Mesenchymal stem cell (in vitro differentiated cells and primary cell): ENCODE results near the gene CBLB.

Experiments
- DNase-seq: peaks from one replicate; pipeline ENCODE4 v3.0.0-alpha.2; 2013
- H2AFZ ChIP-seq: one replicate; pipeline ENCODE4 v1.6.1; 2013; ENCODE audit warnings: low read depth, mild to moderate bottlenecking, control low read depth, inconsistent platforms, low read length, moderate library complexity
- H2AK5ac ChIP-seq: 2 replicates; pipeline ENCODE4 v1.6.1; 2013; ENCODE audit warnings: low read length, moderate library complexity, mild to moderate bottlenecking, inconsistent platforms; ENCODE audit not compliant: severe bottlenecking
- H2BK120ac ChIP-seq: one replicate; pipeline ENCODE4 v1.6.1; 2013; ENCODE audit warnings: low read depth, mild to moderate bottlenecking, inconsistent platforms, low read length, moderate library complexity
- H2BK12ac ChIP-seq, 2 experiments: one replicate each; pipeline ENCODE4 v1.6.1; 2013; ENCODE audit warnings: inconsistent platforms in 2 of 2, low read length in 2 of 2, mild to moderate bottlenecking in 2 of 2, moderate library complexity in 2 of 2, control low read depth in 1 of 2
- H2BK15ac ChIP-seq: one replicate; pipeline ENCODE4 v1.6.1; 2013; ENCODE audit warnings: mild to moderate bottlenecking, low read depth, inconsistent platforms; ENCODE audit not compliant: poor library complexity, severe bottlenecking
- H2BK5ac ChIP-seq: 2 replicates; pipeline ENCODE4 v1.6.1; 2013; ENCODE audit warnings: low read depth, mild to moderate bottlenecking, low read length, control low read depth, inconsistent platforms; ENCODE audit not compliant: poor library complexity, severe bottlenecking
- H3K14ac ChIP-seq, 2 experiments: one replicate each; pipeline ENCODE4 v1.6.1; 2013; ENCODE audit warnings: inconsistent platforms in 2 of 2, low read length in 2 of 2, control low read depth in 1 of 2, mild to moderate bottlenecking in 1 of 2, moderate library complexity in 1 of 2
- H3K18ac ChIP-seq, 2 experiments: one replicate each; pipeline ENCODE4 v1.6.1; 2013; ENCODE audit warnings: inconsistent platforms in 2 of 2, low read length in 2 of 2, control low read depth in 1 of 2, low read depth in 1 of 2, mild to moderate bottlenecking in 1 of 2
- H3K23ac ChIP-seq, 2 experiments: one replicate each; pipeline ENCODE4 v1.6.1; 2013; ENCODE audit warnings: inconsistent platforms in 2 of 2, low read length in 2 of 2, mild to moderate bottlenecking in 2 of 2, moderate library complexity in 2 of 2, control low read depth in 1 of 2
- H3K27ac ChIP-seq: 2 replicates; pipeline ENCODE4 v1.5.1; 2013; ENCODE audit warnings: mild to moderate bottlenecking, moderate library complexity, low read length, control low read depth, inconsistent platforms; ENCODE audit not compliant: poor library complexity, severe bottlenecking
- H3K27me3 ChIP-seq, 2 experiments: 2 replicates each; pipeline versions ENCODE4 v1.6.1 to v1.7.0; 2013; ENCODE audit warnings: low read length in 2 of 2, mild to moderate bottlenecking in 2 of 2, moderate library complexity in 2 of 2, control low read depth in 1 of 2, inconsistent platforms in 1 of 2; ENCODE audit not compliant: control insufficient read depth in 1 of 2, insufficient read depth in 1 of 2
- H3K36me3 ChIP-seq, 2 experiments: 2 replicates each; pipeline versions ENCODE4 v1.6.1 to v1.7.0; 2013; ENCODE audit warnings: low read length in 2 of 2, control low read depth in 1 of 2, inconsistent platforms in 1 of 2, low read depth in 1 of 2, mild to moderate bottlenecking in 1 of 2; ENCODE audit not compliant: insufficient read depth in 2 of 2, control insufficient read depth in 1 of 2
- H3K4ac ChIP-seq, 2 experiments: one replicate each; pipeline ENCODE4 v1.6.1; 2013; ENCODE audit warnings: inconsistent platforms in 2 of 2, low read length in 2 of 2, mild to moderate bottlenecking in 2 of 2, moderate library complexity in 2 of 2, control low read depth in 1 of 2, low read depth in 1 of 2
- H3K4me1 ChIP-seq: 2 replicates; pipeline ENCODE4 v1.6.1; 2013; ENCODE audit warnings: low read depth, low read length, control low read depth; ENCODE audit not compliant: control insufficient read depth, insufficient read depth
- H3K4me2 ChIP-seq: 2 replicates; pipeline ENCODE4 v1.6.1; 2013; ENCODE audit warnings: low read length, mild to moderate bottlenecking, inconsistent platforms; ENCODE audit not compliant: poor library complexity, severe bottlenecking
- H3K4me3 ChIP-seq, 2 experiments: 2 replicates each; pipeline versions ENCODE4 v1.5.1 to v1.7.0; 2013; ENCODE audit warnings: low read length in 2 of 2, mild to moderate bottlenecking in 2 of 2, control low read depth in 1 of 2, low read depth in 1 of 2; ENCODE audit not compliant: insufficient read depth in 1 of 2
- H3K79me1 ChIP-seq: replicated peaks from 2 replicates; pipeline ENCODE4 v1.6.1; 2013; ENCODE audit warnings: mild to moderate bottlenecking, control low read depth, low read length, inconsistent platforms; ENCODE audit not compliant: poor library complexity, severe bottlenecking
- H3K9ac ChIP-seq: 2 replicates; pipeline ENCODE4 v1.7.0; 2013; ENCODE audit warnings: mild to moderate bottlenecking, low read length, moderate library complexity
- H3K9me3 ChIP-seq: 2 replicates; pipeline ENCODE4 v1.7.0; 2013; ENCODE audit warnings: mild to moderate bottlenecking, low read length; ENCODE audit not compliant: control insufficient read depth
- H4K8ac ChIP-seq: one replicate; pipeline ENCODE4 v1.6.1; 2013; ENCODE audit warnings: inconsistent platforms, mild to moderate bottlenecking, low read length, moderate library complexity
- H4K91ac ChIP-seq: one replicate; pipeline ENCODE4 v1.6.1; 2013; ENCODE audit warnings: mild to moderate bottlenecking, low read length, inconsistent platforms
- WGBS: methylation state at CpG from one replicate; pipeline ENCODE4 v1.1.7; 2013; ENCODE audit warnings: mixed read lengths; 5-methylcytosine and 5-hydroxymethylcytosine counted together

The CBLB gene

DNA sequence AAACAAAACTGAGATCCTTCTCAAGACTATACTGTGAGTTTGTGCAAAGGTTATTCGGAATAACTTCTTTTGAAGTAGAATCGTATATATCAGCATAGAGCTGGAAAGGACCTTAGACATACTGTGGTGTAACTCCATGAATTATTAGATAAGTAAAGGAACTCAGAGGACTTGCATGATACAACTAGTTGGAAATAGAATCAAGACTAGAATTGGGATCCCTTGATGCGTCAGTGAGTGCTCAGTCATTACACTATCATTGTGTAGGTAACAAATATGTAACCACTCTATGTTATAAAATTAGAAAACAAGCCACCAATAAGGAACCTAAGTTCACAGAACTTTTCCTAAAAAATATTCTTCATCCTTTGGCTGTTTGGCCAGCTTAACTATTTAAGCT, 61.1 kb downstream of the CBLB start:
- H4K8ac ChIP-seq: no peak overlapping the region
- H2AFZ ChIP-seq: no peak overlapping the region
- no peaks in the 10 kb centered on the region for H3K27me3 ChIP-seq
- no peak overlapping the region for H3K23ac ChIP-seq
- H2BK5ac ChIP-seq: no peak overlapping the region
- H3K9me3 ChIP-seq: no peaks in the 10 kb centered on the region
- no peak overlapping the region for H3K4me2 ChIP-seq
- H3K4me1 ChIP-seq: no peaks in the 10 kb centered on the region
- no peak overlapping the region for H2BK15ac ChIP-seq
- no peak overlapping the region for H3K14ac ChIP-seq
- H2AK5ac ChIP-seq: no peak overlapping the region
- H3K79me1 ChIP-seq: peaks cover 7% of the 10 kb centered on the region
- no peak overlapping the region for H3K9ac ChIP-seq
- H2BK120ac ChIP-seq: no peak overlapping the region
- H2BK12ac ChIP-seq: no peak overlapping the region
- H3K36me3 ChIP-seq: peaks cover 0 to 27% of the 10 kb centered on the region in 2 experiments
- no peak overlapping the region for H4K91ac ChIP-seq
- no peak overlapping the region for H3K27ac ChIP-seq
- H3K4me3 ChIP-seq: no peak overlapping the region
- H3K4ac ChIP-seq: no peak overlapping the region
- no peak for DNase-seq
- WGBS: 98% methylated on average over 2 of the region's 3 CpGs
- no peak overlapping the region for H3K18ac ChIP-seq

DNA sequence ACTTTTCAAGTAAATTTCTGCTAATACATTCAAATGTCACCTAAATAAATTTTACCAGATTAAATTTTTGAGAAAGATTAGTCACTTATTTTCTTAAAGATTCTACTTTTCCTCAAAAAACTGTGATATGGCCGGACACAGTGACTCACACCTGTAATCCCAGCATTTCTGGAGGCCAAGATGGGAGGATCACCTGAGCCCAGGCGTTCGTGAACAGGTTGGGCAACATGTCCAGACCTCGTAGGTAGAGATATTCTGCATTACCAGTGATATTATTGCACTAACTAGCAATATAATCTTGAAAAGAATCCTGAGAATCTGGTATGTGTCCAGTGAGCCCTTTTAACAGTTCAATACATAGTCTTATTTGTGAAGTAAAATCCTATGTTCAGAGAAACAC, 61.7 kb downstream of the CBLB start:
- 95% methylated on average over 1 of the region's 4 CpGs for WGBS

DNA sequence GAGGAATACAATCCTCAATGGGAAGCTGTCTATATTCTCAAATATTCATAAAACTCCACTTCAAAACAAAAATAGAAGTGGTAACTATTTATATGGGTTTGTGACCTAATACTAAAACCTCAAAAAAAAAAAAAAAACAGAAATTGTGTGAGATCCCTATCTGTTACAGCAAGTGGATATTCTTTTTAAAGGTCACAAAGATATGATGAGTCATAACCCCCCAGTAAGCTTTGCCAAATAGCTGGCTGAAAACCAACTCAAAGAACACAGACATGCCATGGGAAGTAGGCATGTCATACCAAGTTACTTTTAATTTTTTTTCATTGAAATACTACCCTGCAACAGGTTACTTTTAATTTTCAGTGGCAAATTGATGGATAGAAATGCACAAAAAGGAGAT, 62.5 kb downstream of the CBLB start:
- Histone ChIP-seq H3K4me3 (no peak overlapping the region), H3K23ac (no peak overlapping the region), H3K9ac (no peak overlapping the region), H2AFZ (no peak overlapping the region), H2BK5ac (no peak overlapping the region), H3K4ac (no peak overlapping the region), H3K79me1 (peaks cover 12% of the 10 kb centered on the region), H3K18ac (no peak overlapping the region), H4K91ac (no peak overlapping the region), H2BK12ac (no peak overlapping the region), H3K36me3 (peaks cover 0 to 30% of the 10 kb centered on the region in 2 experiments), H4K8ac (no peak overlapping the region), H2BK15ac (no peak overlapping the region), H2BK120ac (no peak overlapping the region), H3K4me2 (no peak overlapping the region), H3K27me3 (no peaks in the 10 kb centered on the region), H3K4me1 (no peaks in the 10 kb centered on the region), H2AK5ac (no peak overlapping the region), H3K9me3 (no peaks in the 10 kb centered on the region), H3K27ac (no peak overlapping the region), H3K14ac (no peak overlapping the region)
- no peak for DNase-seq

More for the DNA sequence above, 61.7 kb downstream of the CBLB start:
- H3K18ac ChIP-seq: no peak overlapping the region
- peaks cover 0 to 29% of the 10 kb centered on the region in 2 experiments for H3K36me3 ChIP-seq
- H3K4me1 ChIP-seq: no peaks in the 10 kb centered on the region
- H2BK5ac ChIP-seq: no peak overlapping the region
- H3K4me2 ChIP-seq: no peak overlapping the region
- no peak overlapping the region for H3K14ac ChIP-seq
- H3K27me3 ChIP-seq: no peaks in the 10 kb centered on the region
- no peak overlapping the region for H3K23ac ChIP-seq
- no peak overlapping the region for H2BK12ac ChIP-seq
- H4K8ac ChIP-seq: no peak overlapping the region
- H3K79me1 ChIP-seq: peaks cover 8% of the 10 kb centered on the region
- H3K4ac ChIP-seq: no peak overlapping the region
- H3K27ac ChIP-seq: no peak overlapping the region
- H2BK120ac ChIP-seq: no peak overlapping the region
- no peak overlapping the region for H4K91ac ChIP-seq
- H2AK5ac ChIP-seq: no peak overlapping the region
- H3K9ac ChIP-seq: no peak overlapping the region
- no peak overlapping the region for H2AFZ ChIP-seq
- H3K9me3 ChIP-seq: no peaks in the 10 kb centered on the region
- no peak overlapping the region for H2BK15ac ChIP-seq
- H3K4me3 ChIP-seq: no peak overlapping the region
- no peak for DNase-seq

DNA sequence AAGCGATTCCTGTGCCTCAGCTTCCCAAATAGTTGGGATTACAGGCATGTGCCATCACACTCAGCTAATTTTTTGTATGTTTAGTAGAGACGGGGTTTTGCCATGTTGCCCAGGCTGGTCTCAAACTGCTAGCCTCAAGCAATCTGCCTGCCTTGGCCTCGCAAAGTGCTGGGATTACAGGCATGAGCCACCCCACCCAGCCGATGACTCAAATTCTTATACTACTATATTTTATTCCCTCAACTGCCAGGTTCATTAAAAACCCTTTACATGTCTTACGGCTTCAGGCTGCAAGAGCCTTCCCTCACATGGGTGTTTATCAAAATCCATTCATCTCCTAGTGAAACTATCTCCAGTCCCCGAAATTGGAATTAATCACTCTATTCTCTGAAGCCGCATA, 63.4 kb downstream of the CBLB start:
- Histone ChIP-seq H4K91ac (no peak overlapping the region), H3K4ac (no peak overlapping the region), H2AFZ (no peak overlapping the region), H3K4me2 (no peak overlapping the region), H3K9ac (no peak overlapping the region), H3K36me3 (peaks cover 0 to 34% of the 10 kb centered on the region in 2 experiments), H3K79me1 (peaks cover 12% of the 10 kb centered on the region), H3K27ac (no peak overlapping the region), H3K27me3 (no peaks in the 10 kb centered on the region), H2BK15ac (no peak overlapping the region), H2BK120ac (no peak overlapping the region), H2BK5ac (no peak overlapping the region), H2BK12ac (no peak overlapping the region), H4K8ac (no peak overlapping the region), H2AK5ac (no peak overlapping the region), H3K9me3 (no peaks in the 10 kb centered on the region), H3K4me1 (no peaks in the 10 kb centered on the region), H3K4me3 (no peak overlapping the region), H3K23ac (no peak overlapping the region), H3K14ac (no peak overlapping the region), H3K18ac (no peak overlapping the region)
- no peak for DNase-seq
- WGBS: 97% methylated on average over 5 of the region's 7 CpGs
